GM10248 (cell line): ENCODE data around the gene CFAP20.

Experiments
- CTCF ChIA-PET: fragments of 300-600 bp; sonication (Branson Sonifier 250); formaldehyde crosslinking; extraction: SDS; loops from one replicate; lab custom pipeline; 2021; ENCODE audit warnings: antibody characterized with exemption; lab: Yijun Ruan, JAX
- POLR2A ChIA-PET: fragments of 350-650 bp; sonication (Branson Sonifier 250); formaldehyde crosslinking; extraction: SDS; loops from one replicate; lab custom pipeline; 2020; ENCODE audit warnings: antibody characterized with exemption; lab: Yijun Ruan, JAX
- DNase-seq: peaks from one replicate; pipeline ENCODE4 v3.0.0; 2012; ENCODE audit errors: extremely low spot score
- CTCF ChIP-seq: IDR thresholded peaks from 2 replicates; pipeline ENCODE4 v1.5.1; 2012; ENCODE audit warnings: mild to moderate bottlenecking, low read depth; ENCODE audit errors: extremely low read depth, missing control alignments, control extremely low read depth

Gene CFAP20

GRCh38 chr16:58107228-58107627 lies 22.0 kb downstream of the CFAP20 start:
- ChIA-PET POLR2A (no interaction called here), CTCF (interaction anchor here (0.8 to 6.0 kb wide), 2 partner anchors 9 to 20 kb away, joined by 6 to 33 read pairs; no protein-coding TSS in a partner anchor)
- no peak for DNase-seq
- TF ChIP-seq CTCF: no peak

GRCh38 chr16:58105631-58106030 lies 23.6 kb downstream of the CFAP20 start:
- DNase-seq: no peak
- ChIA-PET CTCF (interaction anchor here (2.2 to 6.0 kb wide), 3 partner anchors 8 to 21 kb away, joined by 6 to 33 read pairs (median 12); no protein-coding TSS in a partner anchor), POLR2A (no interaction called here)
- no peak for TF ChIP-seq CTCF

- no peak for DNase-seq
- POLR2A ChIA-PET: no interaction called here
- CTCF ChIA-PET: interaction anchor here (1.3 kb wide), 1 partner anchor 27 kb away, joined by 3 read pairs; no protein-coding TSS in a partner anchor
- no peak for TF ChIP-seq CTCF
These were observed 26.4 kb downstream of the CFAP20 start for GRCh38 chr16:58102665-58103392.

GRCh38 chr16:58099956-58100300 lies 29.3 kb downstream of the CFAP20 start:
- POLR2A ChIA-PET: no interaction called here
- no peak for TF ChIP-seq CTCF
- no peak for DNase-seq
- CTCF ChIA-PET: interaction anchor here (1.0 to 1.5 kb wide), 3 partner anchors 18 to 149 kb away, joined by 3 to 6 read pairs (median 3); no protein-coding TSS in a partner anchor

GRCh38 chr16:58099097-58099955 lies 29.9 kb downstream of the CFAP20 start:
- ChIA-PET CTCF (interaction anchor here (1.0 to 3.5 kb wide), 3 partner anchors 9 to 150 kb away, joined by 3 to 33 read pairs (median 3); no protein-coding TSS in a partner anchor), POLR2A (no interaction called here)
- no peak for DNase-seq
- TF ChIP-seq CTCF: no peak
